OCI-LY7 (cell line): Measurements from ENCODE around the gene WDR70.

Experiments
- EZH2phosphoT487 ChIP-seq: fragments of 200-600 bp; sonication (generic); IDR thresholded peaks from 2 replicates; pipeline ENCODE4 v1.6.1; 2018; ENCODE audit warnings: low read depth, borderline replicate concordance, mild to moderate bottlenecking, mixed run types, antibody characterized with exemption, low read length, moderate library complexity, mixed read lengths
- TF ChIP-seq, protein P1 (sequence below): fragments of 200-600 bp; sonication (generic); conservative IDR thresholded peaks from 2 replicates; pipeline ENCODE4 v1.5.1; 2014; ENCODE audit warnings: mild to moderate bottlenecking, antibody characterized with exemption, low read length, moderate library complexity, mixed read lengths

DNA sequence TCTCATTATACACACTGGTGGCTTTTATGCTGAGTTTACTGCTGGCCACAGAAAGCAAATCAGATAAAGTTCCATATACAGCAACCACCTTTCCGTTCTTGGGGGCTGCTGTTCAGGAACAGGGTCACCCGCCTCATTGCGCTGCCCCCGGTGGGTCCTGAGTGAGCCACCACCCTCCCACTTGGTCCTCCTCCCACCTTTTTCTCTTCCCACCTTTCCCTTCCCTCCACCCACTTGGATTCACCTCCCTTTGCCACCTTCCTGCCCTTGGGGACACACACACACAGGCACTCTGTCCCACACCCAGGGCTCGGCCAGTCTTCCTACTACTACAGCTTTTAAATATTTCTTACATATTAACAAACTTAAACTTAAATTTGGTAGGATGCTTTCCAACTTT lies 127.6 kb downstream of the WDR70 start:
- no peak for TF ChIP-seq EZH2phosphoT487
- TF ChIP-seq, protein P1, sequence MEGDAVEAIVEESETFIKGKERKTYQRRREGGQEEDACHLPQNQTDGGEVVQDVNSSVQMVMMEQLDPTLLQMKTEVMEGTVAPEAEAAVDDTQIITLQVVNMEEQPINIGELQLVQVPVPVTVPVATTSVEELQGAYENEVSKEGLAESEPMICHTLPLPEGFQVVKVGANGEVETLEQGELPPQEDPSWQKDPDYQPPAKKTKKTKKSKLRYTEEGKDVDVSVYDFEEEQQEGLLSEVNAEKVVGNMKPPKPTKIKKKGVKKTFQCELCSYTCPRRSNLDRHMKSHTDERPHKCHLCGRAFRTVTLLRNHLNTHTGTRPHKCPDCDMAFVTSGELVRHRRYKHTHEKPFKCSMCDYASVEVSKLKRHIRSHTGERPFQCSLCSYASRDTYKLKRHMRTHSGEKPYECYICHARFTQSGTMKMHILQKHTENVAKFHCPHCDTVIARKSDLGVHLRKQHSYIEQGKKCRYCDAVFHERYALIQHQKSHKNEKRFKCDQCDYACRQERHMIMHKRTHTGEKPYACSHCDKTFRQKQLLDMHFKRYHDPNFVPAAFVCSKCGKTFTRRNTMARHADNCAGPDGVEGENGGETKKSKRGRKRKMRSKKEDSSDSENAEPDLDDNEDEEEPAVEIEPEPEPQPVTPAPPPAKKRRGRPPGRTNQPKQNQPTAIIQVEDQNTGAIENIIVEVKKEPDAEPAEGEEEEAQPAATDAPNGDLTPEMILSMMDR: no peak
